Measurements from ENCODE around the gene CNTLN.
"Not testable (repeated sequence)": the region's sequence is repeated elsewhere in the genome, so short reads cannot be mapped to it uniquely, and the experiment has no call there.

The CNTLN gene

DNA sequence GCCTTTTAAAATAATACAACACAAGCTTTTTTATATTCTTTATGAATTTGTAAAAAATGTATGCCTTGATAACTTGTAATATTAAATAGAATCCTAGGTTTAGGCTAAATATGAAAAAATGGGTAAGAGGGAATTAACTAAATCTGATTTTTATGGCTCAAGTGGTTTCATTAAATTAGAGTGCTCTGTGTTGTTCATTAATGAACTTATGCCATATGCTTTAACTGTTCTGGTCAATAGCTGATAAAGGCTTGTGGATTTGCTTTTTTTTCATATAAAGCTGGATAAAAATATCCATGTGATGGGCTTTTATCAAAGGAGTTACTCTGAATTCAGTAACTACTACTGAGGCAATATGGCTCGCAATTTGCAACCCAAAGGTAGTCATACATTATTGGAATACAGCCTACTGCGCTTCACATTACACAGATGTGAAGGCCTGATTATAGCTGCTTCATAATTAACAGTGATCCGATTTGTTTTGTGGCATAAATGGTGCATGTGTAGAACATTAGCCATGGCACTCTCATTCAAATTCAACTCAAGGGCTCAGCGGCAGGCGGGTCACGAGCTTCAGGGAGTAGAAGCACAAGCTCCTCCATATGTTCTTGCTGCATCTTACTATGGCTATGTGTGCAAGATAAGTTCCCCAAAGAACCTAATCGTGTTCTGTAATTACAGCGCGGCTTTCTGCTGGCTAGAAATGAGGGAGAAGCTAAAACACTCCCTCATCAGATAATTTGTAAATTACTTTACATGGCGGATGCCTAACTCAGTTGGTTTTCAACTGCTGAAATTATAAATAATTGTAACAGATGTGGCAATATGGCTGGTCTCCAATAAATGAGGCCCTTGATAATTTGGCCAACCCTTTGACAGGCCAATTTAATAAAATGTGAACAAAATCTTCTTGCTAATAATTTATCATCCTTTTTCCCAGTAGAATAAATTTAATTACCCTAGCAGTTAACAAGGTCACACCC lies 188.3 kb downstream of the CNTLN start:
- no peak for DNase-seq

DNA sequence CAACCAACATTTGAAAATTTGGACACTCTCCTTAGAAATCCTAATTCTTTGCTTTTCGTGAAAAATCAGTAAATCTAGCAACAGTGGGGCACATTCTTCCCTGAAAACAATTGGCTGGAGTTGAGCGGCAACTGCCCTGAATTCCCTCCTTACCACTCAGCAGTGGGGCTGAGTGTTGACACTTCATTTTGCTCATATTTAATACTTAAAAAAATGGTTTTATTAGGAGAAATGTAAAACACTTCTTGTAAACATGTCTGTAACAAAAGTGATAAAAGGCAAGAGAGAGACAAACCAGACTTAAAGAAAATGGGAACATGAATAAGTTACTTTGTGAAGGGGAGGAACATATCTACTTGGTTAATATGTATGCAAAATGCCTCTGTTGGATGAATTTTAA lies 193.5 kb downstream of the CNTLN start:
- no peak for DNase-seq

DNA sequence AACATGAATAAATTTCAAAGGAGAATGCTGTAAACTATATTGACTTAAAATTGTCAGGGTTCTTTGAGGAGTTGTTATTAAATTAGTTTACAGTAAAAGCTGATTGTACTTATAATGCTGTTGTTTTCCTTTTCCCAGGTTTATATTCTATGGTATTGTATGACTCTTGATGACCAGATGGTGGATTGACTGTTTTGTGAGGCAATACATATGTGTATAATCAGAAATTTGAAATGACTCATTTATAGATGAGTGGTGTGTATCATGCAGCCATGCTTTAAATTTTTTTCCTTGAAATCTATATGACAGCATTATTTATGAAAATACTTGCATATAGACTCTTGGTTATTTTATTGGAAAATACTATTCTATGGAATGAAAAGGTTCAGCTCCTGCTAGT lies 195.3 kb downstream of the CNTLN start:
- DNase-seq = no peak

DNA sequence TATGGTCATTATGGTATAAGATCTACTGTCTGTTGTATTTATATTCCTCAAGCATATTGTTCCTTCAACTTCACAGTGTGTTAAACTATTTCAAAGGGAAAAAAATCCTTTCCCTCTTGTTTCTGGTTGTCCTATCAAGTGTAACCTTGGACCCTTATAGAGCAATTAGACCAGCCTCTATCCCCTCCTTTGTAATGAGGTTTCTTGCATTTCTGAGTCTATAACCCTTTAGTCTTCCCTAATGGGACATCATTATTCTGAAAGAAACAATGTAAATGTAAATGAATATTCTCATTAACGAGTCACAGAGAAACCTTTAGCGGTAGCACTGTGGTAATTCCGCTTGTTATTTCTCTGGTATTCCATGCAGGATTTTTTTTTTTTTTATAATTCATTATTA lies 197.3 kb downstream of the CNTLN start:
- no peak for DNase-seq

DNA sequence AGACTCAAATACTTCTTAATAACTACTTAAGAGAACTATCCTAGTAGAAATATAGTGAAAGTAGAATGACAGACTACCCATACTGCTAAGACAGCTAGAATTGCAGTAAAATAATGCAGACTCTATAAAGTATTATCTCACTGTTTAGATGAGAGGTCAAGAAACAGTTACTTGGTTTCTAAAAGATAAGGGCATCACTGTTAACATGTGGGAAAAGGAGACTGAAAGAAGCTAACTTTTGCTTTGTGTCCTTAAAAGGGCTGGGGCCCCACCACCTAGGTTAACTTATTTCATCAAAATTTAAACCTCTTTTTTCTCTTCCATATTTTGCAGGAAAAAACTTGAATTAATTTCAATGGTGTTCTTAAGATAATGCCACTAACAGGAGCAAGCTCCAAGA lies 204.3 kb downstream of the CNTLN start:
- DNase-seq = no peak

DNA sequence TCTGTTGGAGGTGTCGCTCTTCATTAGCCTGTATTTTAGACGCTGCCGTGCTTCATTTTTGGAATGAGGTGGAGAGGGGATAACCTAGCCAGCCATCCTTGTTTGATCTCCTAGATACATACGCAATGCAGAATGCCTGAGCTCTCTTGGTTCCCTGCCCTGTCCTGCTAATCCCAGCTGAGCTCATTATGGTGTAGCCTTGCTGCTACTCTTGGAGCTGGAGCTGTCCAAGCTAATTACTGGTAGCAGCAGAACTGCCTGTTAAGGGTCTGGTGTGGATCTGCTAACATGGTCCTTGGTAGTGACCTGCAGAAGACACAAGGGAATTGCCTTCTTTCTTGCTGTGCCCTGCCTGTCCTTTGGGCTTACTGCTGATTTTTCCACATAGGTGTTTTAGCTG lies 207.9 kb downstream of the CNTLN start:
- no peak for DNase-seq

DNA sequence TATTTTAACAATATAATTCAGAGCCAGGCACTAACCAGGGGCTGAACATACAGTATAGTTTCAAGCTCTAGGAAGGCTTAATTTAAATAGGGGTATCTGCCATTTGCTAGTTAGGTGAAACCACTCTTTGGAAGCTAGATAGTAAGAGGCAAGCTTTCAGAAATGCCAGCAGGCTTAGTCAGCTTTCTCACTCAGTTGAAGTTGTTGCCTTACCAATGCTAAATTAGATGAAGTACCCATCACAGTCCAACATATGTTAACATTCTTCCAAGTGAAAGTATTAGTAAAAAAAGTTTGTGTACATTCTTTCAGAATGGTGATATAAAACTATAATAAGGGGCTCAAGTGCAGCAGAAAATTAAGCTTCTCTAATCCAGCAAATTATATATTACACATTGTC lies 215.0 kb downstream of the CNTLN start:
- DNase-seq = no peak

DNA sequence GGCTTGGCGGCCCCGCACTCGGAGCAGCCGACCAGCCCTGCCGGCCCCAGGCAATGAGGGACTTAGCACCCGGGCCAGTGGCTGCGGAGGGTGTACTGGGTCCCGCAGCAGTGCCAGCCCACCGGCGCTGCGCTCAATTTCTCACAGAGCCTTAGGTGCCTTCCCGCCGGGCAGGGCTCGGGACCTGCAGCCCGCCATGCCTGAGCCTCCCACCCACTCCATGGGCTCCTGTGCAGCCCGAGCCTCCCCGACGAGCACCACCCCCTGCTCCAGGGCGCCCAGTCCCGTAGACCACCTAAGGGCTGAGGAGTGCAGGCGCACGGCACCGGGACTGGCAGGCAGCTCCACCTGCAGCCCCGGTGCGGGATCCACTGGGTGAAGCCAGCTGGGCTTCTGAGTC lies 219.2 kb downstream of the CNTLN start:
- DNase-seq = not testable (repeated sequence)

DNA sequence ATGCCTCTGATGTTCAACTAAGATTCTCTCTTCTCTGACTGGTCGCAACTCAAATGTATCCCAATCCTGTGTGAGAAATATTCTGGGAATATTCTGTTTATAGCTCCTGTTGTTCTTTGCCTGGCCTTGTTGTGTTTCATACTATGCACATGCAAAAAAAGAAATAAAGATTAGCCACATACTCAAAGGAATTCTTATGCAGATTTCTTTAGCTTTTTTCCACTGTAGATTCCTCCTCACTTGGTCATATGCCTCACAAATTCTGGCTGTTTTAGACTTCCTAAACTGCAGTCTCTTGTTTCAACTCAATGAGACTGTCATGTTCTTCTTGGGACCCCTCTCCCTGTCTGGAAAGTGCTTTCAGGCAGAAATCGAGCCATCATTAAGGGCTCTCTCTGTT lies 226.5 kb downstream of the CNTLN start:
- DNase-seq = no peak

DNA sequence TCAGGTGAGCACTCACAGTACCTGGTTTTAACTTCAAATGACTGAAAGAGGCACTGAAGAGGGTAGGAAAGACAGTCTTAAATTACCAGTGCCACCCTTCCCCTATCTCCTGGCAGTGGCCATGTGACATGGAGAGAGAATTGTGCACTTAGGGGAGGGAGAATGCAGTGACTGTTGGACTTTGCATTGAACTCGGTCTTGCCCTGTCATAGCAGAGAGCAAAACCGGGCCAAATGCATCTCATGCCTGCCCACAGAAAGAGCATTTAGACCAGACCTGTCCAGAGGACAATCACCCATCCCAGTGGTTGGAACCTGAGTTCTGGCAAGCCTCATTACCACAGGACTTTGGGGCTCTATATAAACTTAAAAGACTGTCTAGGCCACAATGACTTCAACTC lies 232.2 kb downstream of the CNTLN start:
- DNase-seq = no peak

DNA sequence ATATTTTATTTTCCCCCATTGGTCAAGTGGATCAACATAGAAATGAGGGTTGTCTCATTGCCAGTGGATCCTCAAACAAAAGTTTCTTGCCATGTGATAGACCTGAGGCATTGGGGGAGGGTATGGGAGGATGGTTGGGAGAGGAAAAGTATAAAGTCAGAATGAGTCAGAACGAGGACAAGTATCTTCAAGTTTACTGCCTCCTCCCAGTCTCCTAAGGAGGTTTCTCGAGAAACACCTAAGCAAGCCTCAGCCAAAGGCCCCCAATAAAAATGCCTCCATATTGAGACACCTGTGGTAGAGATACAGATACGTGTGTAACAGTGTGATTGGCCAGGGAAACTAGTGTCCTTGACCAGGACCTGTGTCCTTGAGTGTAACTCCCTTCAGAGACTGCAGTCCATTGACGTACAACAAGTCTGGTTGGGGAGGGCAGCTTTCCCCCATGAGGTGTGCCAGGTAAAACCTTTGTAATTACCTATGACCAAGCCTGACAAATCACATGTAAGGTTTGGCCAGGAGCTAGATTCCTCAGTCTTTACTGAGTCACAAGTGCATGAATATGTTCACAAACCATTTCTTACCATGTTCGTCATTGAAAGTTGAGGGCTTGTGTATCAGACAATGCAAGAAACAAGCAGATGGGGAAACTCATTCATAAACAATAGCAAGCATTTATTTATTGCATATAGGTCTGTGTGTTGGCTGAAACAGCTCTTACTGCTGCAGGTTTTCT lies 245.5 kb downstream of the CNTLN start:
- DNase-seq = no peak

DNA sequence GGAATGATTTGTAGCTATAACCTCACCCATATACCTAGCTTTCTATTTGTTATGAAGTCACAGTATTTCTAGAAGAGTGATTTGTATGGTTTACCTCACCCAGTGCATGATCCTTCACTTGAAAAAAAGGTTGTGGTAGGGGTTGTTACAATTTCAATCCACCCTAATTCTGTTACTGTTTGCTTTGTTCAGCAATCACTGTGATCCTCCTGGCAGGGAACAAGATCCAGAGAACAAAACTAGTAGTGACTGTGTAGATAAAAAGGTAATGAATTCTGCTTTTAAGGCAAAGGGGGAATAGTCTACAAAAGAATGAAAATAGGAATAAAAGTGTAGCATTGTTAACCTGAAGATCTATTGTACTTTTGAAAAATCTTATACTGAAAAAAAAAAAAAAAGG lies 252.7 kb downstream of the CNTLN start:
- no peak for DNase-seq

DNA sequence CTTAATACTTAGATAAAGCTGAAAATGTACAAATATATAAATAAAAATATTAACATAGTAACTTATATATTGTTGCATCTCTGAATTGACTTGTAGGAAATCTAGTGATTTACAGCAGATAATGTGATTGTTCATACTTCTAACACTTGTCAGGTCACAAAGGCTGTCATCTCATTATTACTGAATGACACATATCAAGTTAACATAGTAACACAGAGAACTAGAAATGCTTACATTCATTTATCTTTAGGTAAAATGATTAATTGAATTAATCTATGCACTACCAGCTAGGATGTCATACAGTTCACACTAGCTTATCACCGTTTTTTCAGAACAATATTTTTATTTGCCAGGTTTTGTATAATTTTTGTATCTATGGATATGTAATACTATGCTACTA lies 254.2 kb downstream of the CNTLN start:
- no peak for DNase-seq

DNA sequence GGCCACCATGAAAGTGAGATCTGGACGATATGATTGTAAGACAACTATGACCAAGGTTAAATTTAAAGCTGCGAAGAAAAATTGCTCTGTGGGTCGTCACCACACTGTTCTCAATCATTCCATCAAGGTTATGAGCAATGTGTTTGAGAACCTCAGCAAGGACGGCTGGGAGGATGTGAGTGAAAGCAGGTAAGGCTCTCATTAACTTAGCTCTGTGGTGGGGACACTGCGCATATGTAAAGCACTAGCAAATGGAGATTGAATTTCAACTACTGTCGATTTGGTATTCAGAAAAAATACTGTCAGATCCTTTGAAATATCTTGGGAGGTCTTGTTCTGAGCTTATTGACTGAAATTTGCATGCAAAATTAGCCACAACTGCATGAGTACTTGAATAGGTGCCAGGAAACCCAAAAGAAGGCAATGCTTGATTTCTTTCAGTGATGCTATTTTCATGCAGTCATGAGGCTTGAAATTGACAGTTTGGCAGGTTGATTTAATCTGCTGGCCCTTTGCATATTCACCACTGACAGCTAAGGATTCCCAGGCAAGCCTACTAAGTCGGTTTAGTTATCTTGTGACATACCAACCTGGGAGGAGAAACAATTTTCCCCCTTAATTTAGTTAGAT lies 260.2 kb downstream of the CNTLN start:
- no peak for DNase-seq

DNA sequence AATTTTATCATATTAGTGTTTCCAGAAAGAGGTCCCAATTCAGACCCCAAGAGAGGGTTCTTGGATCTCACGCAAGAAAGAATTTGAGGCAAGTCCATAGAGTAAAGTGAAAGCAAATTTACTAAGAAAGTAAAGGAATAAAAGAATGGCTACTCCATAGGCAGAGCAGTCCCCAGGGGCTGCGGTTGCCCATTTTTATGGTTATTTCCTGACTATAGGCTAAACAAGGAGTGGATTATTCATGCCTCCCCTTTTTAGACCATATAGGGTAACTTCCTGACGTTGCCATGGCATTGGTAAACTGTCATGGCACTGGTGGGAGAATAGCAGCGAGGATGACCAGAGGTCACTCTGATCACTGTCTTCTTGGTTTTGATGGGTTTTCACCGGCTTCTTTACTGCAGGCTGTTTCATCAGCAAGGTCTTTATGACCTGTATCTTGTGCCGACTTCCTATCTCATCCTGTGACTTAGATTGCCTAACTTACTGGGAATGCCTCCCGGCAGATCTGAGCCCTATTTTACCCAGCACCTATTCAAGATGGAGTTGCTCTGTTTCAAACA lies 262.4 kb downstream of the CNTLN start:
- DNase-seq = not testable (repeated sequence)

DNA sequence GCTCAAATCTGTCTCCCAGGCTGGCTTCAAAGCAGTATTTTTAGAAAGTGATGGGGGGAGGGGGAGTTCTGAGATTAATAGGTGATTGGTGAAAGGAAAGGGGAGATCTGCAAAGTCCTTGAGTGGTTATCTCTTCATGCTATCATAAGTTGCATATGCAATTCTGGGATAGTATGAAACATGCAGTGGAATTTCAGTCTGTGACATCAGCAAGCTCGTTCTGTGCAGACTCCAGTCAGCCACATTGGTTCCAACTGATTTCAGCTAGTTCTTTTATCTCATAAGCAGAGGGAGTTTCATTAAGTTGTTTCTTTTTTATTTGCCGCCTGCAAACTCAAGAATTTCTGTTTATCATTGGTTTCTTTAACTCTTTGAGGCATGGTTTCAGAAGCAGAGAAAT lies 263.5 kb downstream of the CNTLN start:
- DNase-seq = no peak

DNA sequence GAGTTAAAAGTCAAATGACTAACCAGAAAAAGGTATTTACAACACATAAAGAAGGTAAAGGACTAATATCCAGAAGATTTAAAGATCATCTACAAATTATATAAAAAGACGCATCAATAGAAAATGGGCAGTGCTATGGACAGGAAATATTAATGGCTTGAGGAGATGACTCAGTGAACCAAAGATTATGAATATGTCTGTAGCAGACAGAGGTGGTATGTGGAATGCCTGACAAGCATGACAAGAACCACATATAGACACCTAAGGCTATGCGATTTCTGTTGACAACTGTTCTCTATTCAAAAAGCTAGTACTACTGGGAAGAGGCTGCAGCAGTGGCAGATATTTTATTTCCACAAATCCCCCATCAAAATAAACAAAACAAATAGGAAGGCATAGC lies 267.0 kb downstream of the CNTLN start:
- no peak for DNase-seq

DNA sequence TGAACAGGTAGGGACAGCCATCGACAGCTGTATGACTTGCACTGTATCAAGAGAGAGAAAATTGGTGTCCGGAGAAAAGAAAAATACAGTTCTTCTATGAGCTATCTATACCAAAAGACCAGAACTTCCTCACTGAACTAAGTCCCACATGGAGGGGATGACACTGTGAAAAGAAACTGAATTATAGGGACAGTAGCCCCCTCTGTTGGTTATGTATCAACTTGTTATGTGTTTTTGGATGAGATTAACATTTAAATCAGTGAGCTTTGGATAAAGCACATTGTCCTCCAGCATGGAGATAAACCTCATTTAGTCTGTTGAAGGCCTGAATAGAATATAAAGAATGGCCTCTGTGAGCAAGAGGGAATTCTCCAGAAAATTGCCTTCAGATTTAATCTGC lies 267.5 kb downstream of the CNTLN start:
- no peak for DNase-seq

DNA sequence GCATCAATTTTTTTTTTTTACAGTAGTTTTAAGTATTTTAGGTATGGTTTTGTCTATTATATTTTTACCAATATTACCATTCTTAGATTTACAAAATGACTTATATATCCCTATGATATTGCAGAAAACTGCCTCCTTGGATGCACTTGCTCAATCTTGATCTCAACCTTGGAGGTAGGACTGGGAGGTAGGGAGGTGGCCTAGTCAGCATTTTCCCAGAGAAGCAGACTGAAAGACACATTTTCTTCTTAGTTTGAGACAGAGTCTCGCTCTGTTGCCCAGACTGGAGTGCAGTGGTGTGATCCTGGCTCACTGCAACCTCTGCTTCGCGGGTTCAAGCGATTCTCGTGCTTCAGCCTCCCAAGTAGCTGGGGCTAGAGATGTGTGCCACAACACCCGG lies 268.7 kb downstream of the CNTLN start:
- DNase-seq = no peak

DNA sequence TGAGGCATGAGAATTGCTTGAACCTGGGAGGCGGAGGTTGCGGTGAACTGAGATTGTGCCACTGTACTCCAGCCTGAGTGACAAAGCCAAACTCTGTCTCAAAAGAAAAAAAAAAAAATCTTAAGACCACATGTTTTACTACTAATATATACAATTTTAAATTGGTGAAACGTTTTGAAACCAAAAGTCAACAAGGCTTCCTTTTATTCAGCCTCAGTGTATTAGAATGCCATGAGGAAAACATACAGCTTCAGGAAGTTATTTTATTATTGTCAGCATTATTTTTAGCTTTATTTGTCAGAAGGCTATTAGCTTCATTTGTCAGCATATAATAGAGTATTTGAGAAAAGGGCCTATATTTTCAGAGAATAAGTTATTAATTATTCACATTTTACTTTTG lies 280.1 kb downstream of the CNTLN start:
- DNase-seq = no peak

DNA sequence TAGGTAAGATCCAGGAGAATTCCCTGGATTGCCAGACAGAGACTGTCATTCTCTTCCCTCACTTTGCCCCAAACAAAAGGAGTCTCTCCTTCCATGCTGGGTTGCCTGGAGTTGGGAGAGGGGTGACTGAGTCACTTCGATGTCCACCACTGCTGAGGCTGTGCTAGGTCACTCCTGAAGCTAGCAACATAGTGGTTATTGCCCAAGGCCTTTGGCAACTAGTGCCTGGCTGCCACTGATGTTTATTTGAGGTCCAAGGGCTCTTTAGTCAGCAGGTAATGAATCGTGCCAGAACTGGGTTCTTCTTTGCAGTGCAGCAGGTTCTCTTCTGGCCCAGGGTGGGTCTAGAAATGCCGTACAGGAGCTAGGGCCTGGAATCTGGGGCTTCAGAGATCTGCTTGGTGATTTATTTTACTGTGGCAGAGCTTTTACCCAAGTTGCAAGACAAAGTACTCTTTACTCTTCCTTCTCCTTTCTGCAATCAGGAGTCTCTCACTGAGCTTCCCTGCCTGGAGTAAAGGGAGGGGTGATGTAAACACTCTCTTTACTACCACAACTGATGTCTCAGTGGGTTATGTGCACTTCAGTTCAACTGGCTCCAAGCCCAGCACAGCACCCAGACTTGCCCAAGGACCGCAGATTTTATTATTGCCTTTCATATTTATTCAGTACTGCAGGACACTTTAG lies 288.3 kb downstream of the CNTLN start:
- DNase-seq = no peak

DNA sequence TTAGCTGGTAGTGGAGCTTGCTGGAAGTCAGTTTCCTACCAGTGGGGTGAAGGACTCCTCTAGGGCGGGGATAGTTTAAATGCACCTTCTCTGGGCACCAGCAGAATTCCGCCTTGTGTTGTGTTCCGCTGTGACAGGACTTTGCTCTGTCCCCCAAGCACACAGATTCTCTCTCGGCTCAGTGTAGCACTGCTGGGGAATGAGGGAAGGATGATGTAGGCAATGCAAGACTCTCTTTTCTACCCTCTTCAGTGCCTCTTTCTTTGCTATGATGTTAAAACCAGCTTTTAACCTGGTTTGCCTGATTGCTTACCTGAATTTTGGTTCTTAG lies 288.8 kb downstream of the CNTLN start:
- DNase-seq = no peak

DNA sequence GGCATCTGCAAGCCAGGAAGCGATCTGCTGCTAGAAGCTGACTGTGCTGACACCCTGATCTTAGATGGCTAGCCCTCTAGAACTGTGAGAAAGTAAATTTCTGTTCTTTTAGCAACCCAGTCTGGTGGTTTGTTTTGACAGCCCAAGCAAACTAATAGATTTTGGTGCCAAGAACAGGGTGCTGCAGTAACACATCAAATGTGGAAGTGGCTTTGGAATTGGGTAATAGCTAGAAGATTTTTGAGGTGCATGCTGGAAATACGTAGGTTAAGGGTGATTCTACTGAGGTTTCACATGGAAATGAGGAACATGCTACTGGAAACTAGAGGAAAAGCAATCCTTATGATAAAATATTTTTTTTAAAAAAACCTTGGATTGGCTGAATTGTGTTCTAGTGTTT lies 290.5 kb downstream of the CNTLN start:
- DNase-seq = no peak

Measured in midbrain (tissue), 1 donor.